GM21381 (cell line): ENCODE data around the gene PDPN.

ENCODE experiments used
- ATAC-seq: cut with Tn5 transposase; IDR thresholded peaks from one replicate; pipeline ENCODE4 v1.9.1; 2021; ENCODE audit warnings: mild to moderate bottlenecking, moderate library complexity; ENCODE audit not compliant: unreplicated experiment

PDPN gene

DNA sequence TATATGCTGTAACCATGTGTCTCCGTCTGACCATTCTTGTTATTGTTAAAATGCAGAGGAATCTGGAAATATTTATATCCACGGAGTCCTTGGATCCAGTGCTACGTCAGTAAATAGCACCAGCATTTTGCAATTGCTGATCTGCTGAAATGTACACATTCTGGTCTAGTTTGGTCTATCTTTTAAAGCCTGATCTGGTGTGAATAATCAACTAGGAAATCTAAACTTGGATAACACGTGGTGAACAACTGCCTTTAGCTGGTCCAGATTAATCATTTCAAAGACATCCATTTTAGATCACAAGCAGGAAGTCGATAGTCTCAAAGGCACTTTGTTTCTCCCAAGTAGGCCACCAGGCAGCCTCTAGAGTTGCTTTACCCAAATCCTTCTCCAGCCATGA, 32.6 kb downstream of the PDPN start:
- ATAC-seq, result no peak

- no peak for ATAC-seq
Observed at GRCh38 chr1:13617108-13617507, 33.5 kb downstream of the PDPN start.

DNA sequence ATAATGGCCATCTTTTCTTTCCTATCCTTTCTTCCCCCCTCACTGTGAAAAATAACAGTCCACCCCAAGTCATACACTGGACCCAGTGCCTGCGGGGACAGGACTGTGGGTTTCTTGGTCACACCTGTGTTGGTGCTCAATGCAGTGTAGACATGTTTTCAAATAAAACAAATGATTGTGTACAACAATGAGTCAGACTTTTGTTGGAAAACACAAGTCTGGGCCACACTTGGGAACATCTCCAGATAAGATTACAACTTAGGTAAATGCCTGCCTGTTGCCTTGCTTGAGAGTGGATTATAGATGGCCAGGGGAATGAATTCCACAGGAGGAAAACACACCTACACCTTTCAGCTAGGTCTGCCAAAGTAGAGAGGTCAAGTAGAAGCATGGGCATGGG, 34.1 kb downstream of the PDPN start:
- ATAC-seq, result no peak

DNA sequence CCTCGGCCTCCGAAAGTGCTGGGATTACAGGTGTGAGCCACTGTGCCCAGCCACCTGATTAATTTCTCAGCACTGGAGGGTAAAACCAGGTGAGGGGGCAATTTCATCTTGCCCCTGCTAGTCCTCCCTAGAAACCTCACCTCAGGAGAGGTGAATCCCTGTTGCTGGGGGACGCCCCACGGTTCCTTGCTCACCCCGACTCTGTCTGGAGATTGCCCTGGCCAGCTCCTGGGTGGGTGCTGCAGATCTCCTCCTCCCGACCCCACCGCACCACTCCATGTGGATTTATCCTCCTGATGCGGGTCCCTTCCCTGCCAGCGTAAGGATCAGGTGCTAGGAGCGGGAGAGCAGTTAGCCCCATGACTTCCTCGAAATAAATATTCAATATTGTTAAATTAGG, 34.9 kb downstream of the PDPN start:
- no peak for ATAC-seq

GRCh38 chr1:13619909-13620308, 36.3 kb downstream of the PDPN start:
- ATAC-seq, result no peak

DNA sequence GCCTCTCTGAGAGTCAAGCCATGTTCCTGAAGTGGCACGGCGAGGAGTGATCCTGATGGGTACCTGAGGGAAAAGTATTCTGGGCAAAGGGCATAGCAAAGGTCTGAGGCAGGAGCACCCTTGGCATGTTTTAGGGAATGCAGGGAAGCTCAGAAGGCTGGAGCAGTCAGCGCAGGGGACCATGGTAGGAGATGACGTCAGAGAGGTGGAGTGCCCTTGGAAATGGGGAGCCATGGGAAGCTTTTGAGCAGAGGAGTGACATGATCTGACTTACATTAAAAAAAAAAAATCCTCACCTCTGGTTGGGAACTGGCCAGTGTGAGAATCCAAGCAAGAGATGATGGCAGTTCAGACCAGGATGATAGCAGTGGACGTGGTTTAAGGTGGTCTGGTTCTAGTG, 37.2 kb downstream of the PDPN start:
- no peak for ATAC-seq

- no peak for ATAC-seq
Observed at GRCh38 chr1:13622446-13622845, 38.8 kb downstream of the PDPN start.

DNA sequence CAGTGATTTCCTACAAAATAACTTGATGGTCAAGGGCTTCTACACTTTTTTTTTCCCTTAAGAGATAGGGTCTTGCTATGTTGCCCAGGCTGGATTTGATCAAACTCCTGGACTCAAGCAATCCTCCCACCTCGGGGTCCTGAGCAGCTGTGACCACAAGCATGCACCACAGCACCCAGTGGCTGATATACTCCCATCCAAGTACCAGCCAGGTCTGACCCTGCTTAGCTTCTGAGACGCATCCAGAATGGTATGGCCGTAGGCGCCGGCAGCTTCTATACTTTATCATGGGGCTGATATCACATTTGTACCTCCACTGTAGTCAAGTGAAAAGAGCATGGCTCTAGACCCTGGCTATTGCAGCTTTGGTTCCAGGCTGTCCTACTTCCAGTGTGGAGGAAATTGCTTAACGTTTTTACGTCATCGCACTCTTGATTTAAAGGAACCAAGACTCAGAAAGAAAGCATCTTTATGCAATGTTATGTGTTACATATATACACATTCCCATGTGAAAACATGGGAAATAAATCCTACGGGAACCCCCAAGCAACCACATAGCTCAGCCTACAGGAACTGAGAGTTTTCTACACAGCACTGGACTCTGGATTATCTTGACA, 39.5 kb downstream of the PDPN start:
- ATAC-seq, result no peak

GRCh38 chr1:13624526-13624925, 40.9 kb downstream of the PDPN start:
- no peak for ATAC-seq

DNA sequence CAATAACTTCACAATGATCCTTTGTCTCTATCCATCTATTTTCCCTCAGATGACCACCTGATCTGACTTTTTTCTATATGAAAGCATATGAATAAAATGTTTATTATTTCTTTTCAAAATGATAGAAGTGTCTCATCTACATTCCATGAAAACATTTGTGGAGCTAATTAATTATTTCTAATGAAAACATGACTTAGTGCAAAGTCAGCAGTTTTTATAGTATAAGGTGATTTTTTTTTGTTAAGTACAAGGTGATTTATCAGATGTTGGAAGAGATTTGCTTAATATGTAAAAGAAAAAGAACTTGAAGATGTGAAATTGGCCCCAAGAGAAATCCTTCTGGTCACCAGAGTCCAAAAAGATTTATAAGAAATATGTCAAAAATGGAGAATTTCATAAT, 43.5 kb downstream of the PDPN start:
- ATAC-seq, result no peak

DNA sequence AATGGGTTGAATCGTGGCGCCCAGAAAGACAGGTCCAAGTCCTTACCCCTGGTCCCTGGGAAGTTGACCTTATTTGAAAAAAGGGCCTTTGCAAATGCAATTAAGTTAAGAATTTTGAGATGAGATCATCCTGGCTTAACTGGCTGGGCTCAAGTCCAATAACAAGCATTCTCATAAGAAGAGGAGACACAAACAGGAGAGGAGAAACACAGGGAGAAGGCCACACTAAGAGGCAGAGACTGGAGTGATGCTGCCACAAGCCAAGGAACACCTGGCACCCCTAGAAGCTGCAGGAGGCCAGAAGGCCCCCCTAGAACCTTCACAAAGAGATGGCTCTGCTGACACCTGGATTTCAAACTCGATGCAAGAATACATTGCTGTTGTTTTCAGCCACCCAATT, 44.6 kb downstream of the PDPN start:
- ATAC-seq, result no peak

GRCh38 chr1:13628711-13629110, 45.1 kb downstream of the PDPN start:
- no peak for ATAC-seq

- ATAC-seq, result no peak
Observed at GRCh38 chr1:13642306-13643004, 58.8 kb downstream of the PDPN start.

DNA sequence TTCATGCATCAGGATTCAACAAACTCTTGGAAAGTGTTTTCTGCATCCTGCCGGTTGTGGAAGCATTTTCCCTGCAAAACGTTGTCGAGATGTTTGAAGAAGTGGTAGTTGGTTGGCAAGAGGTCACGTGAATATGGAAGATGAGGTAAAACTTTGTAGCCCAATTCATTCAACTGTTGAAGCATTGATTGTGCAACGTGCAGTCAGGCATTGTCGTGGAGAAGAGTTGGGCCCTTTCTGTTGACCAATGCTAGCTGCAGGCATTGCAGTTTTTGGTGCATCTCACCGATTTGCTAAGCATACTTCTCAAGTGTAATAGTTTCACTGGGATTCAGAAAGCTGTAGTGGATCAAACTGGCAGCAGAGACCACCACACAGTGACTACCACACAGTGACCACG, 59.4 kb downstream of the PDPN start:
- ATAC-seq, result no peak

GRCh38 chr1:13646521-13646920, 62.9 kb downstream of the PDPN start:
- ATAC-seq, result no peak

- ATAC-seq, result no peak
Observed at GRCh38 chr1:13651279-13651678, 67.6 kb downstream of the PDPN start.

DNA sequence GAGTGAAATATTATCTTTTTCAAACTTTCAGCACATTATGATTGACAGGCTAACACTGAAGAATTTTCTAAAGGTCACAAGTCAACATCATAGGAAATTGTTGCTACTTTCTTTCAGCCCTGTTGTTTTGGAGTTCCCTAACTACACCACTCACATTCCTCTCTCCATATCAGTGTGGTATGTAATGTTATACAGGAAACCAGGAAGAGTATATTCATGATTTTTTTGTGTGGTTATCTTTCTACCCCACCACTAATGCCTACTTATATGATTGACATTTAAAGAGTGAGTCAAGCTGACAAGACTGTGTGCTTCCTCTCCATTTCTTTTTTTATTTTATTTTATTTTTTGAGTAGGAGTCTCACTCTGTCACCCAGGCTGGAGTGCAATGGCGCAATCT, 68.6 kb downstream of the PDPN start:
- ATAC-seq, result no peak

GRCh38 chr1:13661539-13661938, 77.9 kb downstream of the PDPN start:
- no peak for ATAC-seq

DNA sequence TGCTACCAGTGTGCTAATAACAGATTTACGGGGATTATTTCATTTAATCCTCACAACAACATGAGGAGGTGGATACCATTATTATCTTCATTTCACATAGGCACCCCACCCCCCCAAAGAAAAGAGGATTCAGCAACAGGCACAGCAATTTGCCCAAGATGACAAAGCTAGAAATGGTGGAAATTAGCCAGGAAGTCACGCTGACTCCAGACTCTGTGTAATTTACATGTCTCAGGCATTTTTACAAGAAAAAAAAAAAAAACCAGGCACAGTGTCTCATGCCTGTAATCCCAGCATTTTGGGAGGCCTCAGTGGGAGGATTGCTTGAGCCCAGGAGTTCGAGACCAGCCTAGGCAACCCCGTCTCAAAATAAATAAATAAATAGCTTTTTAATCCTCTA, 78.9 kb downstream of the PDPN start:
- no peak for ATAC-seq

- no peak for ATAC-seq
Observed at GRCh38 chr1:13663969-13664368, 80.3 kb downstream of the PDPN start.

DNA sequence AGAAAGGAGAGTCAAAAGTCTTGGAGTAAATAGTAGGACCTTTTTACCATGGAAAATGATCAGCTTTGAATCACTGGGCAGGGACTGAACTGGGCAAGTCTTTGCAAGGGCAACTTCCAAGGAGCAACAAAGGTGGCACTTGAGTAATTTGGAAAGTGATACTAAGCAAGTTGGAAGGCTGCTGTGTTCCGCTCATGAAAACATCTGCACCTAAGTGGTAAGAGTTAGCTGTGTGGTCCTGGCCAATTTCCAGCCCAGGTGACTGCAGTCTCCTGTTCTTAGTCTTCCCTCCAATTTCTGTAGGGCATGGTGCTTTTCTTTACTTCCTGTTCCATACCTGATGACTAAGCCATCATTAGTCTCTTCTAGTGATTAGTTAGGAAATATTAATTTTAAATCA, 80.8 kb downstream of the PDPN start:
- ATAC-seq, result no peak

GRCh38 chr1:13666317-13666716, 82.7 kb downstream of the PDPN start:
- no peak for ATAC-seq
